ENCODE data around the gene RRAS2. TPM values are rescaled to one million over a fixed set of nuclear protein-coding genes. Genes with fewer than 3 reads are reported as not detected.

RRAS2 gene
- total RNA-seq, 4 donors from 2014 or later, result 40.7 to 75.4 (median 58.0) TPM

DNA sequence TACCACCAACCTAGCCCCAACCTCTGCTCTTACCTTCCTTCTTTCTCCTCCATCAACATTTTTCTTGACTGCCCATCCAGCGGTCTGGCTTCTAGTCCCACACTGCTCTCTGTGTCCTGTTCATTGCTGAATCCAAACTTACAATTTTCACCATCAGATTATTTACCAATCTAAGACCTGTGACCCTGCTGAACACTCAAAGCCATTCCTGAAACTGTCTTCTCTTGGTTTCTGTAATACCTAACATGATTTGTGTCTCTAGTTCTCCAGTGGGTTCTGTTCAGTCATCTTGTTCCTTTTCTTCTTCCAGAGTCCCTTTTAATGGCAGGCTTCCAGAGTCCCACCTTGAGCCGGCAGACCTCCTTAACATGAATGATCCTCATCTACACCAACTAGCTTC, 24.1 kb downstream of the RRAS2 start:
- Histone ChIP-seq H3K27ac (replicated peaks in 1 of 4) (no peak overlapping the region), H3K27me3 (no peaks in the 10 kb centered on the region), H3K36me3 (no peaks in the 10 kb centered on the region), H3K4me1 (peaks cover 0 to 22% (median 11%) of the 10 kb centered on the region in 4 donors), H3K4me3 (no peak overlapping the region), H3K9me3 (peaks cover 0 to 7% (median 0%) of the 10 kb centered on the region in 4 donors)
- DNase-seq (ENCODE audit: extremely low spot score), result no peak
- intact Hi-C loops (cut with DNase I), result no loop called here
- no peak for TF ChIP-seq POLR2AphosphoS5 (IDR thresholded peaks at IDR 0.05)
- no peak for TF ChIP-seq EP300 (IDR thresholded peaks at IDR 0.05)
- TF ChIP-seq, protein P1, sequence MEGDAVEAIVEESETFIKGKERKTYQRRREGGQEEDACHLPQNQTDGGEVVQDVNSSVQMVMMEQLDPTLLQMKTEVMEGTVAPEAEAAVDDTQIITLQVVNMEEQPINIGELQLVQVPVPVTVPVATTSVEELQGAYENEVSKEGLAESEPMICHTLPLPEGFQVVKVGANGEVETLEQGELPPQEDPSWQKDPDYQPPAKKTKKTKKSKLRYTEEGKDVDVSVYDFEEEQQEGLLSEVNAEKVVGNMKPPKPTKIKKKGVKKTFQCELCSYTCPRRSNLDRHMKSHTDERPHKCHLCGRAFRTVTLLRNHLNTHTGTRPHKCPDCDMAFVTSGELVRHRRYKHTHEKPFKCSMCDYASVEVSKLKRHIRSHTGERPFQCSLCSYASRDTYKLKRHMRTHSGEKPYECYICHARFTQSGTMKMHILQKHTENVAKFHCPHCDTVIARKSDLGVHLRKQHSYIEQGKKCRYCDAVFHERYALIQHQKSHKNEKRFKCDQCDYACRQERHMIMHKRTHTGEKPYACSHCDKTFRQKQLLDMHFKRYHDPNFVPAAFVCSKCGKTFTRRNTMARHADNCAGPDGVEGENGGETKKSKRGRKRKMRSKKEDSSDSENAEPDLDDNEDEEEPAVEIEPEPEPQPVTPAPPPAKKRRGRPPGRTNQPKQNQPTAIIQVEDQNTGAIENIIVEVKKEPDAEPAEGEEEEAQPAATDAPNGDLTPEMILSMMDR (IDR thresholded peaks at IDR 0.05), result no peak
- no peak for TF ChIP-seq POLR2A (IDR thresholded peaks at IDR 0.05; ENCODE audit: low read depth)
- 88% methylated on average over 2 of the region's 2 CpGs for WGBS

DNA sequence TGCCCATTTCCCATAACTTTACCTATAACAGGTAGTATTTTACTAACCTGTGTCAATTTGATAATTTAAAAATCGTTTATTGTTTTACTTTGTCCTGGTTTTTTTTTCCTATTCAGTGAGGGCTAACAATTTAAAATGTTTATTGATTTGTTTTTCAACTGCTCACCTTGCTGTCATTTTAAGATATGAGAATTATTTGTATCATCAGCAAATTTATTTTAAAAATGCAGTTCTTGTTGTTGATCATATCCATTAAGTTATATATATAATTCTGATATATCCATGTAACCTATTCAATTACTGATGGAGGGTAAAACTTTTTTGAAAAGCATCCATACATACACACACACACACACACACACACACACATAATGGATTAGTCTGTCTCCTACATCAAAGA, 24.8 kb downstream of the RRAS2 start:
- WGBS, result 77% methylated on average over 1 of the region's 1 CpG
- intact Hi-C loops (cut with DNase I), result no loop called here
- H3K4me3 ChIP-seq, result no peak overlapping the region
- H3K9me3 ChIP-seq, result peaks cover 0 to 7% (median 0%) of the 10 kb centered on the region in 4 donors
- no peak for DNase-seq (ENCODE audit: extremely low spot score)
- no peaks in the 10 kb centered on the region for H3K27me3 ChIP-seq
- H3K4me1 ChIP-seq, result peaks cover 0 to 20% (median 11%) of the 10 kb centered on the region in 4 donors
- TF ChIP-seq POLR2AphosphoS5 (IDR thresholded peaks at IDR 0.05) (no peak), POLR2A (IDR thresholded peaks at IDR 0.05; ENCODE audit: low read depth) (no peak), EP300 (IDR thresholded peaks at IDR 0.05) (no peak)
- TF ChIP-seq, protein P1 (IDR thresholded peaks at IDR 0.05), result no peak
- no peak overlapping the region for H3K27ac ChIP-seq (replicated peaks in 1 of 4)
- H3K36me3 ChIP-seq, result no peaks in the 10 kb centered on the region

DNA sequence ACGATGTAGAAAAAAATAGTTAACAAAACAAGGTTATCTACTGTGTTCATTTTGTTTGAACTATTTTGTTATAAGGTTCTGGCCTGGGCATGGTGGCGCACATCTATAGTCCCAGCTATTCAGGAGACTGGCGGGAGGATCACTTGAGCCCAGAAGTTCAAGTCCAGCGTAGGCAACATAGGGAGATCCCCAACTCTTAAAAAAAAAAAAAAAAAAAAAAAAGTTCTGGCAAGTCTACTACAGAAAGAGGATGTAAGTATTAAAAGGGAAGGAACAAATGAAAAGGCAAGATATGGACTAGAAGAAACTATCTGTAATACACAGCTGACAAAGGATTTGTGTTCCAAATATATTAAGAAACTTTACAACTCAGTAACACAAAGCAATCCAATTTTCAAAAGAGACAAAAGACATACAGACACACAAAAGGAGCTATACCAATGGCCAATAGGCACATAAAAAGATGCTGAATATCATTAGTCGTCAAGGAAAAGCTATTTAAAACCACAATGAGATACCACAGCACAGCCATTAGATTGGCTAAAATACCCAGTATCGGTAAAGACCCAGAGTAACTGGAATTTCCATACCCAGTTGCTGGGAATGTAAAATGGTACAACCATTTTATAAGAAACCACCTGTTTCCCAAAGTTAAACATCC, 27.4 kb downstream of the RRAS2 start:
- Histone ChIP-seq H3K36me3 (no peaks in the 10 kb centered on the region), H3K27ac (replicated peaks in 1 of 4) (no peak overlapping the region), H3K4me1 (peaks cover 0 to 18% (median 7%) of the 10 kb centered on the region in 4 donors), H3K27me3 (no peaks in the 10 kb centered on the region), H3K4me3 (no peak overlapping the region), H3K9me3 (peaks cover 0 to under 1% (median 0%) of the 10 kb centered on the region in 4 donors)
- WGBS, result 79% methylated on average over 6 of the region's 6 CpGs
- DNase-seq (ENCODE audit: extremely low spot score), result no peak
- intact Hi-C loops (cut with DNase I), result no loop called here
- TF ChIP-seq, protein P1 (IDR thresholded peaks at IDR 0.05), result no peak
- TF ChIP-seq POLR2A (IDR thresholded peaks at IDR 0.05; ENCODE audit: low read depth) (no peak), POLR2AphosphoS5 (IDR thresholded peaks at IDR 0.05) (no peak), EP300 (IDR thresholded peaks at IDR 0.05) (no peak)

DNA sequence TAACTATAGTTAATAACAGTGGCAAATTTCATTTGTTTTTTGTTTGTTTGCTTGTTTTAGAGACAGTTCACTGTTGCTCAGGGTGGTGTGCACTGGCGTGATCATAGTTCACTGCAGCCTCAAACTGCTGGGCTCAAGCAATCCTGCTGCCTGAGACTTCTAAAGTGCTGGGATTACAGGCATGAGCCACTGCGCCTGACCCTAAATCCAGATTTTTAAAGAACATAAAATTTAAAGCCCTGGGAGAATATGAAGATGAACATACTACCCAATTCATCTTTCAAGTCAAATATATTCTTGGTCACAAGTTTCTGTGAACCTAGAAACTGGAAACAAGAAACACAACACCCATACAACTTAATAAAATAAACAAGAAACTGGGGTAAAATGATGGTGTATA, 28.1 kb downstream of the RRAS2 start:
- H3K36me3 ChIP-seq, result no peaks in the 10 kb centered on the region
- TF ChIP-seq, protein P1 (IDR thresholded peaks at IDR 0.05), result no peak
- TF ChIP-seq EP300 (IDR thresholded peaks at IDR 0.05), result no peak
- no peak for TF ChIP-seq POLR2A (IDR thresholded peaks at IDR 0.05; ENCODE audit: low read depth)
- TF ChIP-seq POLR2AphosphoS5 (IDR thresholded peaks at IDR 0.05), result no peak
- H3K4me1 ChIP-seq, result peaks cover 0 to 15% (median 5%) of the 10 kb centered on the region in 4 donors
- DNase-seq (ENCODE audit: extremely low spot score), result no peak
- H3K27ac ChIP-seq (replicated peaks in 1 of 4), result no peak overlapping the region
- WGBS, result 100% methylated on average over 2 of the region's 2 CpGs
- H3K27me3 ChIP-seq, result no peaks in the 10 kb centered on the region
- no peaks in the 10 kb centered on the region for H3K9me3 ChIP-seq
- intact Hi-C loops (cut with DNase I), result no loop called here
- no peak overlapping the region for H3K4me3 ChIP-seq

All from esophagus muscularis mucosa (tissue), 4 donors.